Omental fat pad (tissue), 4 donors: ENCODE results near the gene AKAP13. TPM values are rescaled to one million over a fixed set of nuclear protein-coding genes. Genes with fewer than 3 reads are reported as not detected.

ENCODE experiments used
- ATAC-seq: fragments of 150-250 bp; one replicate; pipeline ENCODE4 v1.9.1; 2016; ENCODE audit warnings: mild to moderate bottlenecking, moderate library complexity; ENCODE audit not compliant: low FRiP score
- DNase-seq: peaks from one replicate; pipeline ENCODE4 v3.0.0-alpha.2; 2019; ENCODE audit warnings: low spot score
- total RNA-seq, 4 donors: library from RNA; depleted of rRNA; stranded (reverse); fragments of >200 nt; gene quantifications; one replicate each; pipeline ENCODE4 v1.1.0, GENCODE V29; 2016
- TF ChIP-seq, protein P1 (sequence below), 3 donors: fragments of 450-650 bp; IDR thresholded peaks; one replicate each; pipeline ENCODE4 v1.5.1; 2016 to 2017; ENCODE audit warnings: antibody characterized with exemption in 3 of 3, mild to moderate bottlenecking in 3 of 3, moderate library complexity in 2 of 3

The AKAP13 gene
- total RNA-seq, 4 donors from 2014 or later = 162 to 301 (median 216) TPM

DNA sequence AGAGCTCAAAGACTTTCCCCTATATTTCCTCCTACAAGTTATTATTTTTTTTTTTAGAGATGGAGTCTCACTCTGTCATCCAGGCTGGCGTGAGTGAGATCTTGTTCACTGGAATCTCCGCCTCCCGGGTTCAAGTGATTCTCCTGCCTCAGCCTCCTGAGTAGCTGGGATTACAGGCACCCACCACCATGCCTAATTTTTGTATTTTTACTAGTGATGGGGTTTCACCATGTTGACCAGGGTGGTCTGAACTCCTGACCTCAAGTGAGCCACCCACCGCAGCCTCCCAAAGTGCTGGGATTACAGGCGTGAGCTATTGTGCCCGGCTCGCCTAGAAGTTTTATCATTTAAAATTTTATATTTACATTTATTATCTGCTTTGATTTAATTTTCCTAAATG, 5.9 kb downstream of the AKAP13 start:
- ATAC-seq = no peak
- TF ChIP-seq, protein P1, sequence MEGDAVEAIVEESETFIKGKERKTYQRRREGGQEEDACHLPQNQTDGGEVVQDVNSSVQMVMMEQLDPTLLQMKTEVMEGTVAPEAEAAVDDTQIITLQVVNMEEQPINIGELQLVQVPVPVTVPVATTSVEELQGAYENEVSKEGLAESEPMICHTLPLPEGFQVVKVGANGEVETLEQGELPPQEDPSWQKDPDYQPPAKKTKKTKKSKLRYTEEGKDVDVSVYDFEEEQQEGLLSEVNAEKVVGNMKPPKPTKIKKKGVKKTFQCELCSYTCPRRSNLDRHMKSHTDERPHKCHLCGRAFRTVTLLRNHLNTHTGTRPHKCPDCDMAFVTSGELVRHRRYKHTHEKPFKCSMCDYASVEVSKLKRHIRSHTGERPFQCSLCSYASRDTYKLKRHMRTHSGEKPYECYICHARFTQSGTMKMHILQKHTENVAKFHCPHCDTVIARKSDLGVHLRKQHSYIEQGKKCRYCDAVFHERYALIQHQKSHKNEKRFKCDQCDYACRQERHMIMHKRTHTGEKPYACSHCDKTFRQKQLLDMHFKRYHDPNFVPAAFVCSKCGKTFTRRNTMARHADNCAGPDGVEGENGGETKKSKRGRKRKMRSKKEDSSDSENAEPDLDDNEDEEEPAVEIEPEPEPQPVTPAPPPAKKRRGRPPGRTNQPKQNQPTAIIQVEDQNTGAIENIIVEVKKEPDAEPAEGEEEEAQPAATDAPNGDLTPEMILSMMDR (IDR thresholded peaks at IDR 0.05) = no peak
- DNase-seq = no peak

DNA sequence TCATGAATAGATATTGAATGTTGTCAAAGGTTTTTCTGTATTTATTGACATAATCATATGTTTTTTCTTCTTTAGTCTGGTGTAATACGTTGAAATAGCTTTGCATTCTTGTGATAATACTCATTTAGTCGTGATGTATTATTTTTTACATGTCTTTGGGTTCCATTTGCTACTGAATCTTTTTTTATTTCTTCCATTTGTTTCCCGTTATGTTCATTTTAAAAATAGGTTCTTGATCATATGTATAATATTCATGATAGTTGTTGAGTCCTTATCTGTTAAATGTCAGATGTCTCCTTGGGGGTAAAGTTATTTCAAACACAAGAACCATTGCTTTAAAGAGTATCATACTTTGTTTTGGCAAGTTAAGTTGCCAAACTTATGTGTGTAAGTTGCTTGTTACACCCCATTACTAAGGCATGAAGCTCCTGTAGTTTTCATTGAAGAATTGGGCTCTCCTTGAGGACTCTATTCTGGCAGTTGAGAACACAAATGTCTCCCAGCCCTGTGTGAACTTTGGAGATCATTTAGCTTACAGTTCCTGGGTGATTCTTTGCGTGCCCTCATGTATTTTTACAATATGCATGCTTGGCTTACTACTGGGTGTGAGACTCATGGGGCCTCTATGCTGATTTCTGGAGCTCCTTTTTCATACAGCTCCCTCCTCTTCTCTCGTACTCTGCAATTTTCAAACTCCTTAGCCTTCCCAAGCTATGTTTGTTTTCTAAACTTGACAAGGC, 8.3 kb downstream of the AKAP13 start:
- DNase-seq (no peak), ATAC-seq (no peak)
- TF ChIP-seq, protein P1 (IDR thresholded peaks at IDR 0.05) = no peak

DNA sequence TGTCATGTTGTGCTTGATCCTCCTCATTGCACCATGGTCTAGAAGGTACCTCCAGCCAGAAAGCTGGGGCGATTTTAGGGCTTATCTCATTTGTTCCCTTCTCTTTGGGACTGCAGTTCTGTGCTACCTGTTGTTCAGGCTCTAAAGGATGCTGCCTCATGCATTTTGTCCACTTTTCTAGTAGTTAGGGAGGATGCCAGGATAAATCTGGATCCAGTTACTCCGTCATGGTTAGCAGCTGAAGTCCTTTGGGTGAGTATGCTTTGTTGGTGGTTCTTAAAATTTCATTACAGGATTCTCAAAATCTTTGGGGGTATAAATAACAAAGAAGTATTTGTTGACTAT, 8.9 kb downstream of the AKAP13 start:
- TF ChIP-seq, protein P1 (IDR thresholded peaks at IDR 0.05) = no peak
- no peak for ATAC-seq

DNA sequence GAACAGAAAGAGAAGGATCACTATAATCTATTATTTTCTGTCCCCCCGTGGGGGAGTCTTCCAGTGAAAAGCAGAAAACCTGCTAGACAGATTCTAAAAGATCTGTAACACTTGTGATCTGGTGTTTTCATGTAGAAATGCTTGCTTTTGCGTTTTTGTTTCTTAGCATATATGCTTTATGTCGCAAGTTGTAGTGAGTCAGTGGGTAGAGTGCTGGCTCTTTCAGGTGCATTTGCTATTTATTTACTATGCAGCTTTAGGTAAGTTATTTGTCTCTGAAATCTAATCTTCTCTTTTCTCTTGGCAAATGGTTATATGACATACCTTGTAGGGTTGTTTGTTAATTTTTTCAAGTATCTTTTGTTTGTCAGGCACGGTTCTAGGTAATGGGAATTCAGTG, 9.4 kb downstream of the AKAP13 start:
- DNase-seq (no peak), ATAC-seq (no peak)
- TF ChIP-seq, protein P1 (IDR thresholded peaks at IDR 0.05) = no peak

More for the DNA sequence above, 8.9 kb downstream of the AKAP13 start:
- no peak for DNase-seq

DNA sequence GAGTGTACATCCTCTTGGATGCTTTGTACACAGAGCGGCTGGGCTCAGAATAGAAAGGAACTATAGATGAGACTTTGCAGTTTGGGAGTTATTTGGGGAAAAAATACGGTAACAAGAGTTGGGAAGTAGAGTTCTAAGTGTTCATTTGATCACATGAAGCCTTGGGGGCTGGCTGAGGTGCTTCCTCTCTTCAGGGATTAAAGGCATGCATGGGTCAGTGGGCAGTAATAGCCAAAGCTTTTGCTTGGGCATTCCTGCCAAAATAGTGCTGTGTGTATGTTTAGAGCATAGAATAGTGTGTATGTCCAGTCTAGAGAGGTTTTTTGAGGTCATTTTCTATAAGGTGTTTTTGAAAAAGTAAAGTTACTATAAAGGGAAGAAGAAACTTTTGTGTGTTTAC, 12.8 kb downstream of the AKAP13 start:
- no peak for ATAC-seq
- TF ChIP-seq, protein P1 (IDR thresholded peaks at IDR 0.05) = no peak

DNA sequence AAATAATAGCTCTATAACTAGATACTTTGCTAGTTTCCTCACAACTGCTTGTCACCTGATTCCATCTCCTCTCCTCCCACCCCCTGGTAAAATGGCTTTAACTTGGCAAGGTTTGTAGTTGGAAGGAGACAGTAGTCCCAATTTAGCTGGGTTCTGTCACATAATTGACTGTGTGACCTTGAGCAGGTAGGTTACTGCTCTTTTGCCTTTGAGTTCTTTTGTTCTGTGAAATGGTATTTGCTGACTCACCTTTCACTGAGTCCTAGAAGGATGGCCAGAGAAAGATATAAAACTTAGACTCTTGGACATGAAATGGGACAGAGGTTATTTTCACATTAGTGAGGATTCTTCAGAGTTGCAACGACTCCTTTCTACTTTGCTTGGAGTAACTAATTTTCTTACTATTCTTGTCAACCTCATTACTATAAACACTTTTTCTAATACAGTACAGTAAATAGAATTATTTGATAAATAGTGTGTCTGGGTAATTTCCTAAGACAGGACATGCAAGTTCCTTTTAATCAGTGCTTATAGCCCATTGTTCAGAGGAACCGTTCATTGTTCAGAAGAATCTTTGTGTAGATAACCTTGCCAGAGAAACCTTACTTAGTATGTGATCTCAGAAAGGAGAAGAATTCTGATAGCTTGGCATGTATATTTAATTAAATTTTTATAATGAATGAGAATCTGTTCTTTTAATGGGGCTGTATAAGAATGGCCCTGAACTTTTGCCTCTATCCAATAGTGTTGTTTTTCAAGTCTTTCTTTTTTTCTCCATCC, 14.3 kb downstream of the AKAP13 start:
- no peak for ATAC-seq
- TF ChIP-seq, protein P1 (IDR thresholded peaks at IDR 0.05) = no peak

More for the DNA sequence above, 12.8 kb downstream of the AKAP13 start:
- DNase-seq = no peak

More for the DNA sequence above, 14.3 kb downstream of the AKAP13 start:
- no peak for DNase-seq
